Liver (tissue), 10 donors: Measurements from ENCODE around the gene PTMA. TPM values are rescaled to one million over a fixed set of nuclear protein-coding genes. Genes with fewer than 3 reads are reported as not detected.

ENCODE experiments used
- DNase-seq: peaks from one replicate; pipeline ENCODE4 v3.0.0-alpha.2; 2017; ENCODE audit warnings: low spot score
- H3K27ac ChIP-seq, 2 donors: one replicate each; pipeline ENCODE4 v1.7.0; 2013; ENCODE audit warnings: inconsistent platforms in 2 of 2, low read length in 2 of 2, control low read depth in 1 of 2, low read depth in 1 of 2, mild to moderate bottlenecking in 1 of 2
- H3K27me3 ChIP-seq, 4 donors: one replicate each; pipeline versions ENCODE4 v1.6.1 to v1.7.0; 2013; ENCODE audit warnings: low read length in 3 of 4, inconsistent platforms in 1 of 4, mild to moderate bottlenecking in 1 of 4, moderate library complexity in 1 of 4; ENCODE audit not compliant: control insufficient read depth in 4 of 4, insufficient read depth in 4 of 4
- H3K36me3 ChIP-seq, 4 donors: one replicate each; pipeline versions ENCODE4 v1.6.1 to v1.7.0; 2013; ENCODE audit warnings: low read length in 3 of 4, mild to moderate bottlenecking in 3 of 4, low read depth in 1 of 4, moderate library complexity in 1 of 4; ENCODE audit not compliant: control insufficient read depth in 4 of 4, insufficient read depth in 3 of 4
- H3K4me1 ChIP-seq, 4 donors: one replicate each; pipeline versions ENCODE4 v1.6.1 to v1.7.0; 2013; ENCODE audit warnings: low read length in 3 of 4, mild to moderate bottlenecking in 3 of 4, moderate library complexity in 1 of 4; ENCODE audit not compliant: control insufficient read depth in 4 of 4, insufficient read depth in 4 of 4
- H3K4me3 ChIP-seq, 3 donors: one replicate each; pipeline versions ENCODE4 v1.6.1 to v1.7.0; 2013; ENCODE audit warnings: low read length in 3 of 3, control low read depth in 1 of 3, low read depth in 1 of 3, mild to moderate bottlenecking in 1 of 3
- H3K9ac ChIP-seq, 2 donors: one replicate each; pipeline ENCODE4 v1.7.0; 2013; ENCODE audit warnings: low read length in 2 of 2, mild to moderate bottlenecking in 2 of 2, moderate library complexity in 2 of 2, control low read depth in 1 of 2, low read depth in 1 of 2
- H3K9me3 ChIP-seq, 4 donors: one replicate each; pipeline versions ENCODE4 v1.6.1 to v1.7.0; 2013; ENCODE audit warnings: low read length in 3 of 4; ENCODE audit not compliant: control insufficient read depth in 4 of 4
- EGR1 ChIP-seq, 2 donors: IDR thresholded peaks; 2 replicates each; pipeline ENCODE4 v1.6.1; 2016 to 2018; ENCODE audit warnings: antibody characterized with exemption in 2 of 2, low read depth in 2 of 2
- FOXA2 ChIP-seq: IDR thresholded peaks from 2 replicates; pipeline ENCODE4 v1.6.1; 2016; ENCODE audit warnings: antibody characterized with exemption
- HNF4G ChIP-seq: IDR thresholded peaks from 2 replicates; pipeline ENCODE4 v1.6.1; 2016; ENCODE audit warnings: antibody characterized with exemption
- MAX ChIP-seq: IDR thresholded peaks from 2 replicates; pipeline ENCODE4 v1.6.1; 2016; ENCODE audit warnings: antibody characterized with exemption
- SP1 ChIP-seq: IDR thresholded peaks from 2 replicates; pipeline ENCODE4 v1.6.1; 2018; ENCODE audit warnings: antibody characterized with exemption, mild to moderate bottlenecking
- TAF1 ChIP-seq: conservative IDR thresholded peaks from 2 replicates; pipeline ENCODE4 v1.6.1; 2016; ENCODE audit warnings: antibody characterized with exemption, mild to moderate bottlenecking
- WGBS: extraction: QIAGEN DNeasy Blood & Tissue Kit; methylation state at CpG from one replicate; pipeline ENCODE4 v1.1.7; 2013; 5-methylcytosine and 5-hydroxymethylcytosine counted together
- polyA plus RNA-seq, 2 donors: library from polyadenylated mRNA; stranded (reverse) in 1 of 2; unstranded in 1 of 2; fragments of 200-250 nt in 1 of 2; fragments of >200 nt in 1 of 2; fragmentation: Nextera tagmentation in 1 of 2; extraction: Ambion mirVana in 1 of 2; gene quantifications; one replicate each; pipeline versions ENCODE4 v1.2.1 to v1.2.3, GENCODE V29; 2013 to 2015
- small RNA-seq: library from RNA; depleted of rRNA; stranded (forward); fragments of <200 nt; gene quantifications from one replicate; pipeline ENCODE3, GENCODE V24; 2014
- total RNA-seq, 2 donors: library from RNA; depleted of rRNA; stranded (reverse); fragments of >200 nt; gene quantifications; one replicate each; pipeline ENCODE4 v1.2.3, GENCODE V29; 2014
- donor health status: healthy.
- donor health status: healthy.
- donor health status: healthy.
- donor health status: healthy.
- donor health status: healthy.

PTMA gene
- total and polyA plus RNA-seq, 4 donors, result 201 to 523 (median 366) TPM

GRCh38 chr2:231761735-231762134 lies 53.4 kb downstream of the PTMA start:
- no peaks in the 10 kb centered on the region for H3K27me3 ChIP-seq
- H3K4me1 ChIP-seq, result peaks cover 0 to 1% (median 0%) of the 10 kb centered on the region in 4 donors
- no peaks in the 10 kb centered on the region for H3K9me3 ChIP-seq
- no peak for DNase-seq
- no peak overlapping the region for H3K9ac ChIP-seq
- H3K4me3 ChIP-seq, result no peak overlapping the region
- 90% methylated on average over 2 of the region's 2 CpGs for WGBS
- TF ChIP-seq MAX (no peak), FOXA2 (no peak), EGR1 (IDR thresholded peaks at IDR 0.05; ENCODE audit: low read depth in 2 of 2) (no peak), TAF1 (no peak), SP1 (no peak), HNF4G (no peak)
- peaks cover 0 to 2% (median 0%) of the 10 kb centered on the region in 4 donors for H3K36me3 ChIP-seq
- H3K27ac ChIP-seq, result no peak overlapping the region

Small RNA genes within 50 kb of the gene (small RNA-seq; reads per million reads assigned to genes)
- gene RF00015, result not detected

Other genes with a start within 250 kb of the PTMA start
- gene NCL, start 244.0 kb upstream of the PTMA start, total RNA-seq, result 10 to 100 TPM; 83.1 to 93.0 TPM
- gene NCL, start 244.0 kb upstream of the PTMA start, polyA plus RNA-seq, result 100 to 1,000 TPM; 121 to 139 TPM
- gene NMUR1, start 178.1 kb upstream of the PTMA start, total RNA-seq, result under 1 TPM; 0.23 to 0.84 TPM
- under 1 TPM; 0.36 to 0.67 TPM for gene NMUR1, start 178.1 kb upstream of the PTMA start, polyA plus RNA-seq
- not detected for gene TEX44, start 115.7 kb upstream of the PTMA start, total RNA-seq
- not detected for gene TEX44, start 115.7 kb upstream of the PTMA start, polyA plus RNA-seq
- 1 to 10 TPM; 6.6 to 7.1 TPM for gene PDE6D, start 72.8 kb downstream of the PTMA start, total RNA-seq
- 1 to 10 TPM; 6.9 to 8.5 TPM for gene PDE6D, start 72.8 kb downstream of the PTMA start, polyA plus RNA-seq
- 10 to 100 TPM in 1 of 2 donors, 1 to 10 TPM in 1; 8.7 to 13.5 TPM for gene COPS7B, start 77.9 kb downstream of the PTMA start, total RNA-seq
- gene COPS7B, start 77.9 kb downstream of the PTMA start, polyA plus RNA-seq, result 10 to 100 TPM in 1 of 2 donors, 1 to 10 TPM in 1; 9.8 to 10.8 TPM
- under 1 TPM in 1 of 2 donors, not detected in 1; 0.47 TPM for gene NPPC, start 217.9 kb downstream of the PTMA start, total RNA-seq
- not detected for gene NPPC, start 217.9 kb downstream of the PTMA start, polyA plus RNA-seq